CD14-positive monocyte (primary cell): ENCODE data around the gene GLIS2. TPM values are rescaled to one million over a fixed set of nuclear protein-coding genes. Genes with fewer than 3 reads are reported as not detected.

Experiments used
- DNase-seq, 3 donors: peaks; one replicate each; pipeline ENCODE4 v3.0.0-alpha.2; 2011 to 2022
- H2AFZ ChIP-seq: 2 replicates; pipeline ENCODE4 v1.6.0; 2012; ENCODE audit warnings: mild to moderate bottlenecking, low read depth, low read length, inconsistent platforms; ENCODE audit not compliant: insufficient read depth, poor library complexity, severe bottlenecking
- H3K27ac ChIP-seq, 2 donors: 1 replicate in 1 of 2; 2 replicates in 1 of 2; pipeline ENCODE4 v1.5.1; 2012 to 2013; ENCODE audit warnings: low read length in 2 of 2, control low read depth in 1 of 2, inconsistent platforms in 1 of 2, low read depth in 1 of 2, mild to moderate bottlenecking in 1 of 2
- H3K27me3 ChIP-seq, 2 donors: one replicate each; pipeline versions ENCODE4 v1.6.0 to v1.6.1; 2011 to 2013; ENCODE audit warnings: low read length in 2 of 2; ENCODE audit not compliant: control insufficient read depth in 2 of 2, insufficient read depth in 2 of 2
- H3K36me3 ChIP-seq, 2 donors: replicated peaks in 1 of 2; 1 replicate in 1 of 2; 2 replicates in 1 of 2; pipeline versions ENCODE4 v1.5.1 to v1.6.1; 2012 to 2013; ENCODE audit warnings: low read length in 2 of 2, control low read depth in 1 of 2, inconsistent platforms in 1 of 2, mild to moderate bottlenecking in 1 of 2; ENCODE audit not compliant: insufficient read depth in 2 of 2, control insufficient read depth in 1 of 2
- H3K4me1 ChIP-seq, 2 donors: 1 replicate in 1 of 2; 2 replicates in 1 of 2; pipeline versions ENCODE4 v1.5.1 to v1.6.1; 2012 to 2013; ENCODE audit warnings: low read length in 2 of 2, control low read depth in 1 of 2, inconsistent platforms in 1 of 2, mild to moderate bottlenecking in 1 of 2, moderate library complexity in 1 of 2; ENCODE audit not compliant: insufficient read depth in 2 of 2, control insufficient read depth in 1 of 2
- H3K4me2 ChIP-seq: replicated peaks from 2 replicates; pipeline ENCODE3; 2012; ENCODE audit warnings: low read length, moderate library complexity, mild to moderate bottlenecking; ENCODE audit not compliant: poor library complexity, severe bottlenecking; ENCODE audit errors: extremely low read depth
- H3K4me3 ChIP-seq, 3 experiments: fragments of 200-600 bp in 1 of 3; sonication (generic) in 1 of 3; replicated peaks in 1 of 3; 1 replicate in 2 of 3; 2 replicates in 1 of 3; pipeline ENCODE4 v1.5.1; 2011 to 2013; ENCODE audit warnings: low read length in 3 of 3, mild to moderate bottlenecking in 3 of 3, control low read depth in 2 of 3, low read depth in 2 of 3, inconsistent platforms in 1 of 3, moderate library complexity in 1 of 3
- H3K79me2 ChIP-seq: 2 replicates; pipeline ENCODE4 v1.6.0; 2012; ENCODE audit warnings: mild to moderate bottlenecking, control low read depth, inconsistent platforms, low read length, moderate library complexity; ENCODE audit not compliant: insufficient read depth
- H3K9ac ChIP-seq: 2 replicates; pipeline ENCODE4 v1.6.0; 2017; ENCODE audit warnings: low read length, mild to moderate bottlenecking; ENCODE audit not compliant: insufficient read depth, poor library complexity, severe bottlenecking
- H3K9me3 ChIP-seq, 2 donors: replicated peaks in 1 of 2; 1 replicate in 1 of 2; 2 replicates in 1 of 2; pipeline versions ENCODE4 v1.5.1 to v1.6.1; 2012 to 2013; ENCODE audit warnings: low read length in 2 of 2, control low read depth in 1 of 2; ENCODE audit not compliant: control insufficient read depth in 1 of 2, insufficient read depth in 1 of 2
- H4K20me1 ChIP-seq: 2 replicates; pipeline ENCODE4 v1.6.0; 2012; ENCODE audit warnings: mild to moderate bottlenecking, low read length, control low read depth, moderate library complexity; ENCODE audit not compliant: insufficient read depth
- H3K27ac Mint-ChIP-seq, 7 donors: one replicate each; pipeline ENCODE4 v1.8.0; 2020; ENCODE audit warnings: mild to moderate bottlenecking in 7 of 7, mixed read lengths in 7 of 7, moderate library complexity in 6 of 7, inconsistent platforms in 2 of 7
- H3K27me3 Mint-ChIP-seq, 3 donors: one replicate each; pipeline ENCODE4 v1.8.0; 2021 to 2022; ENCODE audit warnings: low read depth in 3 of 3, mild to moderate bottlenecking in 3 of 3, mixed read lengths in 3 of 3, moderate library complexity in 3 of 3, inconsistent platforms in 1 of 3
- H3K36me3 Mint-ChIP-seq, 2 donors: one replicate each; pipeline ENCODE4 v1.8.0; 2020; ENCODE audit warnings: mixed read lengths in 2 of 2, inconsistent platforms in 1 of 2, mild to moderate bottlenecking in 1 of 2
- H3K4me1 Mint-ChIP-seq: one replicate; pipeline ENCODE4 v1.8.0; 2020; ENCODE audit warnings: mild to moderate bottlenecking, mixed read lengths
- H3K4me3 Mint-ChIP-seq, 2 donors: one replicate each; pipeline ENCODE4 v1.8.0; 2020; ENCODE audit warnings: mild to moderate bottlenecking in 2 of 2, mixed read lengths in 2 of 2, moderate library complexity in 1 of 2
- H3K9me3 Mint-ChIP-seq, 7 donors: one replicate each; pipeline ENCODE4 v1.8.0; 2020 to 2022; ENCODE audit warnings: mixed read lengths in 7 of 7, mild to moderate bottlenecking in 6 of 7, moderate library complexity in 6 of 7, inconsistent platforms in 2 of 7
- CTCF ChIP-seq: fragments of 200-600 bp; IDR thresholded peaks from one replicate; pipeline ENCODE4 v1.8.0; 2022; ENCODE audit warnings: antibody characterized with exemption, mild to moderate bottlenecking
- WGBS: methylation state at CpG from one replicate; pipeline ENCODE4 v1.1.5; 2013; ENCODE audit warnings: missing lambda C conversion rate; ENCODE audit not compliant: insufficient coverage; 5-methylcytosine and 5-hydroxymethylcytosine counted together
- intact Hi-C, 2 donors: fragments of 100-400 bp; cut with micrococcal nuclease; formaldehyde crosslinking; loops; one replicate each; pipeline versions ENCODE4 v1.15.0 to v1.15.1; 2023
- polyA plus RNA-seq, 3 donors: library from polyadenylated mRNA; depleted of rRNA in 1 of 3; unstranded in 2 of 3; stranded (reverse) in 1 of 3; fragments of 300-500 nt in 2 of 3; fragments of >200 nt in 1 of 3; fragmentation: Illumina TruSeq in 2 of 3; gene quantifications; 1 replicate in 2 of 3; 2 replicates in 1 of 3; pipeline ENCODE4 v1.2.3, GENCODE V29; 2012 to 2021

GLIS2 gene
- polyA plus RNA-seq, 3 donors, result 0.03 TPM; not detected in 2

- peak overlapping the region; percentile 96 for H3K4me2 ChIP-seq
- peak overlapping the region; percentile 64 to 100 (median 97) for H3K4me3 ChIP-seq
- peaks cover 0 to 2% (median 0%) of the 10 kb centered on the region in 7 donors for H3K9me3 Mint-ChIP-seq
- peaks cover 19 to 38% of the 10 kb centered on the region in 2 donors for H3K4me1 ChIP-seq
- peaks cover 12% of the 10 kb centered on the region for H4K20me1 ChIP-seq
- peak overlapping the region; percentile 80 for H3K9ac ChIP-seq
- H3K4me3 Mint-ChIP-seq, result peak overlapping the region; percentile 86 to 87
- H2AFZ ChIP-seq, result peak overlapping the region; percentile 86
- TF ChIP-seq CTCF, result peak; percentile 2
- peaks cover 19% of the 10 kb centered on the region for H3K4me1 Mint-ChIP-seq
- H3K36me3 Mint-ChIP-seq, result no peaks in the 10 kb centered on the region
- H3K27ac Mint-ChIP-seq, result peak overlapping the region in 6 of 7 donors; percentile 40 to 83 (median 64)
- DNase-seq, result peak; percentile 21 to 45 (median 28)
- WGBS, result 0% methylated on average over 20 of the region's 25 CpGs
- H3K27ac ChIP-seq, result peak overlapping the region; percentile 68 to 76
- H3K27me3 Mint-ChIP-seq, result peaks cover 0 to 4% (median 0%) of the 10 kb centered on the region in 3 donors
- H3K27me3 ChIP-seq, result no peaks in the 10 kb centered on the region
- H3K79me2 ChIP-seq, result peaks cover 26% of the 10 kb centered on the region
- intact Hi-C loops, result loop anchor here (5.0 kb wide), 2 partner anchors 33 to 1252 kb away; partner anchors contain the start of genes HCFC1R1 (in 1 of the 2), THOC6 (in 1 of the 2) and TNFRSF12A (in 1 of the 2)
- H3K9me3 ChIP-seq, result no peaks in the 10 kb centered on the region
- H3K36me3 ChIP-seq, result no peaks in the 10 kb centered on the region
Observed at GRCh38 chr16:4273858-4274311, 42.0 kb upstream of the GLIS2 start.

- TF ChIP-seq CTCF, result no peak
- Mint-ChIP-seq H3K4me3 (no peak overlapping the region), H3K27ac (no peak overlapping the region), H3K9me3 (peaks cover 2 to 9% (median 4%) of the 10 kb centered on the region in 7 donors), H3K27me3 (peaks cover 4 to 6% (median 5%) of the 10 kb centered on the region in 3 donors), H3K36me3 (no peaks in the 10 kb centered on the region), H3K4me1 (peaks cover 16% of the 10 kb centered on the region)
- H3K27me3 ChIP-seq, result no peaks in the 10 kb centered on the region
- no peak overlapping the region for H3K27ac ChIP-seq
- no peak overlapping the region for H3K4me2 ChIP-seq
- peaks cover 8% of the 10 kb centered on the region for H3K79me2 ChIP-seq
- H4K20me1 ChIP-seq, result peaks cover 2% of the 10 kb centered on the region
- intact Hi-C loops, result no loop called here
- no peak for DNase-seq
- no peak overlapping the region for H3K4me3 ChIP-seq
- no peak overlapping the region for H3K9ac ChIP-seq
- 100% methylated on average over 1 of the region's 6 CpGs for WGBS
- H3K9me3 ChIP-seq, result peaks cover 0 to 3% of the 10 kb centered on the region in 2 donors
- H2AFZ ChIP-seq, result no peak overlapping the region
- peaks cover 16 to 31% of the 10 kb centered on the region in 2 donors for H3K4me1 ChIP-seq
- no peaks in the 10 kb centered on the region for H3K36me3 ChIP-seq
Observed at GRCh38 chr16:4275861-4276260, 40.0 kb upstream of the GLIS2 start.
